GM19467 (cell line): ENCODE measurements around the gene ETFB.

Source experiments
- ATAC-seq: cut with Tn5 transposase; IDR thresholded peaks from one replicate; pipeline ENCODE4 v1.9.1; 2021; ENCODE audit warnings: mild to moderate bottlenecking, moderate library complexity; ENCODE audit not compliant: unreplicated experiment

Gene ETFB

GRCh38 chr19:51296336-51297093, 69.7 kb downstream of the ETFB start:
- no peak for ATAC-seq

- no peak for ATAC-seq
These were observed 70.6 kb downstream of the ETFB start for GRCh38 chr19:51295382-51296126.
